ENCODE measurements around the gene ADRA1B.
A peak's percentile ranks its signal among the peaks of the same experiment; 100 is the strongest.

- peak; percentile 57 for TF ChIP-seq CTCF (IDR thresholded peaks at IDR 0.05; ENCODE audit: insufficient read depth, low read depth, low read length)
- no peak for TF ChIP-seq EZH2 (IDR thresholded peaks at IDR 0.05; ENCODE audit: insufficient read depth, low read length)
Measured at GRCh38 chr5:159965031-159965837, 49.0 kb downstream of the ADRA1B start.
